Left lobe of liver (tissue), 2 donors: Measurements from ENCODE around the gene NHLRC3. TPM values are rescaled to one million over a fixed set of nuclear protein-coding genes. Genes with fewer than 3 reads are reported as not detected.
"Not testable (repeated sequence)": the region's sequence is repeated elsewhere in the genome, so short reads cannot be mapped to it uniquely, and the experiment has no call there.

ENCODE experiments used
- ATAC-seq: fragments of 200-7000 bp; cut with Tn5 transposase; one replicate; pipeline ENCODE4 v1.9.1; 2020; ENCODE audit warnings: mild to moderate bottlenecking, moderate library complexity
- DNase-seq: peaks from one replicate; pipeline ENCODE4 v3.0.0-alpha.2; 2020; ENCODE audit warnings: low spot score
- total RNA-seq: library from RNA; stranded (reverse); gene quantifications from one replicate; pipeline ENCODE4 v1.2.1, GENCODE V29; 2021
- donor health status: DM: no; HTN: no; CAD: no; lungs with moderate emphysema.
- donor health status: DM: no; HTN: yes; CAD: no.

The NHLRC3 gene
- total RNA-seq, 1 donor from 2014 or later, result 16.7 TPM

DNA sequence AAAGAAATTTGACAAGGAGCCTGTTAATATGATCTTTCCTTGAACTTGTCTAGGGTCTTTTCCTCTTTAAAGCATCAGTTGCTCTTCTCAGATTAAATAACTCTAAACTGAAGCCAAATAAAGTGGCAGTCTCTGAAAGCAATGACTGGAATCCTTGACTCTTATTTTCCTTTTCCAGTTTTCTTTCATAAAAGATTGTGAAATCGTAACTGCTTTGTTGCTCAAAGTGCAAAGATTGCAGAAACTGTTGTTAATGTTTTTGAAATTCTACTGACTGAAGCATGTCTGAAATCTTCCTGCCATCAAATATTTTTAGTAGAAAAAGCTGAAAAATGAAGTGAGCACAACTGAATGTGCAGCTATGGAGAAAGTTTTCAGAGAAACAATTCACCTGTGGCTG is 1.9 kb downstream of the NHLRC3 start:
- DNase-seq (no peak), ATAC-seq (no peak)

DNA sequence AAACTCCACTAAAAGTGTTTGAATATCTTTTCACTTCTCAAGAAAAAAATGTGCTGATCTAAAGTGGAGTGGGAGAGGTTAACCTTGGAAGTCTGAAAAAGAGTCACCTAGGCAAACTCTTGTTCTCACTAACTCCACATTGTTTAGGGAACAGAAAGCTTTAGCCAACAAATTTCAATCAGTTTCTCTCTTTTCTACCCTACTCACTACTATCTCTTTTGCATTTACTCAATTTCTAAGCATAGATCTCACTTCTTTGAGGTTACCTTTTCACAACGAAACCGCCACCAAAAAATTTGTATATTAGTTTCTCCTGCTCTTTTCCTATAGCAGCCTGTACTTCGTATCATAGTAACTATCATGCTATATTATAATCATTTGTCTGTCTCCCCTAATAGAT is 6.3 kb downstream of the NHLRC3 start:
- ATAC-seq, result no peak
- DNase-seq, result no peak

DNA sequence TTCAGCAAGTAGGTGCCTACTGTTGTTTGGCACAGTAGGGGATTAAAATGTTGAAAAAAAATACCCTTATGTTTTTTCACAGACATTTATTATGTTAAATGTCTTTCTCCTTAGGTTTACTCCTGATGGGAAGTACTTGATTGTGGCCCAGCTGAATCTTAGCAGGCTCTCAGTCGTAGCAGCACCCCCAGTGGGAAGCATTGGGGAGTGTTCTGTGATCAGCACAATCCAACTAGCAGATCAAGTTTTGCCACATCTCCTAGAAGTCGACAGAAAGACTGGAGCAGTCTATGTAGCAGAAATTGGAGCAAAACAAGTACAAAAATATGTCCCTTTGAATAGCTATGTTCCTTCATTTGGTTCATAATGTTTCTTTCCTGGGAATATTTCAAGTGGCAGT is 9.3 kb downstream of the NHLRC3 start:
- DNase-seq (no peak), ATAC-seq (no peak)

DNA sequence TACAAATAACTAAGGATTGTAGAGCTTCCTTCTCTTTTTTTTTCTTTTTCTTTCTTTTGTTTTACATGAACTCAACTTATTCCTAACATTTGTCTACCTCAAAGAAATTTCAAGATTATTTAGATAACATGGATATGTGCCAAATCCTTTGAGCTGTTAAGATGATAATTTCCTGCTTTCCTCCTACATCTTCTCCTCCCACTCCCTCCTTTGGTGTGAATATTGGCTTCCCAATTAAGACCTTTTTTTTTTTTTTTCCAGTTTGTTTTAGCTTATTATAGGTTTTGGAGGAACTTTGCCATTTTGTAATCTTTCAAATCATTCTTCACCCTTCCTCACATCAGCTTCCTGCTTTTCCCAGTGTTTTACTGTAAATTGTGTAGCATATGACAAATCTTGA is 10.6 kb downstream of the NHLRC3 start:
- DNase-seq (no peak), ATAC-seq (no peak)

DNA sequence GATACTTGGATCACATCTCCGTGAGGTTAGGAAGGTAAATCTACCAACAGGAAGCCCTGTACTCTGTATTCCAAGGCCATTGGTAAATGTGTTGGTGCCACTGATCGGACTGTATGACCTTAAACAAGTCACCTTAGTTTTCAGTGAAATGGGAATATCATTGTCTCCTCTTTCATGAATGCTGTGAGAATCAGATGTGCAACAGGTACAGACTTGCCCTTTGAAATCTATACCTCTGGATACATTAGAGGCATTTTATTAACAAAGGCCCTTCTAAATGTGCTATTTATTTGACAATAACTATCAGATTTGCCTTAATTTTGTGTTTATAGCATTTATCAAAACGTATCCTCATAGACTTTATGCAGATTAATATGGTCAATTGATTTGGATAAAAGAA is 11.0 kb downstream of the NHLRC3 start:
- ATAC-seq, result no peak

DNA sequence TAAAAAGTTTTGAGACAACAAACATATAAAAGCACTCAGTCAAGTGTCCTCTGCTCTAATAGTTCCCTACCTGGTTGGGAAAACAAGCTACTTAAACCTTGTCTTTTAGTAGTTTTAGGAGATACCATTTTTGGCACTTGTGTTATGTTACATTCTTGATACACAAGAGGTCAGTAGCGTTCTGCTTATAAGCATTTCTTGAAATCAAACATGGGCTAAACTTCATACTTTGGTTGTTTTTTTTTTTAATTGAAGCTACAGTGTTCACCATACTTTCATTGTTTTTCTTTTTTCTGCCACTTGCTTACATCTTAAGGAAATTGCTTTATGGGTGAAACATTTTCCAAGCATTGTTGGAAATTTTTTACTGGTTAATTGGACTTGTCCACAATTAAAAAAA is 12.9 kb downstream of the NHLRC3 start:
- DNase-seq (no peak), ATAC-seq (peak; percentile 29)

More for the DNA sequence above, 11.0 kb downstream of the NHLRC3 start:
- DNase-seq, result no peak

DNA sequence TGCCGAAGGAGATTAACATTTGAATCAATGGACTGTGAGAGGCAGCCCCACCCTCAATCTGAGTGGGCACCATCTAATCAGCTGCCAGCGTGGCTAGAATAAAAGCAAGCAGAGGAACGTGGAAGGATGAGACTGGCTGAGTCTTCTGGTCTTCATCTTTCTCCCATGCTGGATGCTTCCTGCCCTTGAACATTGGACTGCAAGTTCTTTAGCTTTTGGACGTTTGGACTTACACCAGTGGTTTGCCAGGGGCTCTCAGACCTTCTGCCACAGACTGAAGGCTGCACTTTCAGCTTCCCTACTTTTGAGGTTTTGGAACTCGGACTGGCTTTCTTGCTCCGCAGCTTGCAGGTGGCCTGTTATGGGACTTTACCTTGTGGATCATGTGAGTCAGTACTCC is 14.7 kb downstream of the NHLRC3 start:
- ATAC-seq (no peak), DNase-seq (no peak)

DNA sequence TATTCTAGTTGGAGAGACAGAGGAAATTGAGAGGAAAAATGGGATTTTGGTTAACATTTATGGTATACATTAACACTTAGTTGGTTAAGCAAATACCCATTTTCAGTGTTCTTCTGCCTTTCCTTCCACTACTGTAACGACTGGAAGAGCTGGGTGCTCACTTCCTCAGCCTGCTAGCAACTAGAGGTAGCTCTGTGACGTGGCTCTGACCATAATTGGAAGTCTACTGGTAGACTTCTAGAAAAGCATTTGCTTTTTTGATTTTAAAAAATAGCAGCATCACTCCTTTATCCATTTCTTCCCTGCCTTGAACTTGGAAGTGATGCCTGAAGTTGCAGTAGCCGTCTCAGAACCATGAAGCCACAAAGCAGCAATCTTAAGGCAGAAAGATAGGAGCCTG is 15.9 kb downstream of the NHLRC3 start:
- DNase-seq (no peak), ATAC-seq (no peak)

DNA sequence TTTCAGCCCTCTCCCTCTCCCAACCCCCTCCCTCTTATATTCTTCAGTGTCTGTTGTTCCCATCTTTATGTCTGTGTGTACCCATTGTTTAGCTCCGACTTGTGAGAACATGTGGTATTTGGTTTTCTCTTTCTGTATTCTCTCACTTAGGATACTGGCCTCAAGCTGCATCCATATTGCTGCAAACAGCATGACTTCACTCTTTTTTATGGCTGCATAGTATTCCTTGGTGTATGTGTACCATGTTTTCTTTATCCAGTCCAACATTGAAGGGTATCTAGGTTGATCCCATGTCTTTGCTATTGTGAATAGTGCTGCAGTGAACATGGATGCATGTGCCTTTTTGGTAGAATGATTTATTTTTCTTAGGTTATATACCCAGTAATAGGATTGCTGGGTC is 17.8 kb downstream of the NHLRC3 start:
- DNase-seq (no peak), ATAC-seq (no peak)

DNA sequence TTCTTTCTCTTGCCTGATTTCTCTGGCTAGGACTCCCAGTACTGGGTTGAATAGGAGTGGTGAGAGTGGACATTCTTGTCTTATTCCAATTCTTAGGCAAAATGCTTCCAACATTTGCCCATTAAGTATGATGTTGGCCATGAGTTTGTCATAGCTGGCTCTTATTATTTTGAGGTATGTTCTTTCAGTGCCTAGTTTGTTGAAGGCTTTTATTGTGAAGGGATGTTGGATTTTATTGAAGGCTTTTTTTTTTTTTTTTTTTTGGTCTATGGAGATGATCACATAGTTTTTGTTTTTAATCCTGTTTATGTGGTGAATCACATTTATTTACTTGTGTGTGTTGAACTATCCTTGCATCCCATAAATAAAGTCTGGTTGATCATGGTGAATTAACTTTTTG is 19.8 kb downstream of the NHLRC3 start:
- DNase-seq, result no peak
- no peak for ATAC-seq

DNA sequence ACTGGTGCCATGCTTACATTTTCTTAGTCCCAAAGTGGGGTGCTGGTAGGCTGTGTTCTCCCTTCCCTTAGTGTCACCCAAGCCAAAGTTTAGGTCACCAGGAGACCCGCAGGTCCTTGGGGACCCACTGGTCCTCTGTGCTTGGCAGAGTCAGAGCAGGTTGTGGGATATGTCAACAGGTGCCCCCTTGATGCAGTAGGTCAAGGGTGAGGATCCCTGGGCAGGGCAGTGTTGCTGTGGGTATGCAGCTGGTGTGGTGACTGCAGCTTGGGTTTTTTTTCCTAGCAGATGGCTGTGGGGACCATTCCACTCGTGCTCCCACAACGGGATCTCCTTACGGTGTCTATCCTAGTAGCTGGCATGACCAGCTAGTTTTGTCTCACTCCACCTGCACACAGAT is 23.7 kb downstream of the NHLRC3 start:
- no peak for ATAC-seq
- DNase-seq, result no peak

DNA sequence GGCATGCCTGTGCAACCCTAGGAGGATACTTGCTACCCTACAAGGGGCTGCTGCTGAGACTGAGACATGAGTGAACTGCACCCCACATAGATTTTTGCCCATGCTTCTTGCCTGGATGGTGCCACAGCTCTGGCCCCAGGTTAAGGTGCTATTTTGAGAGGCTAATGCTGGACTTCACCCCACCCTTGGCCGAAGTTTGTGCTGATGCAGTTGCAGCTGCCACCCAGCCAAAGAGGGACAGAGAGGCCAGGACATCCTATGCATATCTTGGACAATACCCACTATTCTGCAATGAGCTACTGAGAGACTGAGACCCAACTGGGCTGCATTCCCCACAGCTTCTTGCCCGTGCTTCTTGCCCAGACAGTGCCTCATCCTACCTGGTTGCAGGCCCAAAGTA is 34.6 kb downstream of the NHLRC3 start:
- DNase-seq (no peak), ATAC-seq (no peak)

DNA sequence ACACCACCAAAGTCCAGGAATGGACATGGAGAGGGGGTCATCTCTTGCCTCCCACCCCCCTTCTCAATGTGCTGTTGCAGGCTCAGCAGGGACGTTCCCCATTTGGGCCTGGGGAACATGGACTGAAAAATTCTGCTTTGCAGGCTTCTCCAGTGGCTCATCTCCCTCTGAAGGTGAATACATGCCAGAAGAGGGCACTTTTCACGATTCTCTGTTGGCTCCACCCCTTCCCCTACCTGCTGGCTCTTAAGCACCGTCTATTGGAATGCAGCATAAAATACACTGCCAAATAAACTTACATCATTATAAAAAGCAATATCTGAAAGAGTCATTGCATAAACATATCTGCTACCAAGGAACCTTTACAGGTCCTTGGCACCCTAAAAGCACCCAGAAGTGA is 35.7 kb downstream of the NHLRC3 start:
- DNase-seq, result no peak
- no peak for ATAC-seq

DNA sequence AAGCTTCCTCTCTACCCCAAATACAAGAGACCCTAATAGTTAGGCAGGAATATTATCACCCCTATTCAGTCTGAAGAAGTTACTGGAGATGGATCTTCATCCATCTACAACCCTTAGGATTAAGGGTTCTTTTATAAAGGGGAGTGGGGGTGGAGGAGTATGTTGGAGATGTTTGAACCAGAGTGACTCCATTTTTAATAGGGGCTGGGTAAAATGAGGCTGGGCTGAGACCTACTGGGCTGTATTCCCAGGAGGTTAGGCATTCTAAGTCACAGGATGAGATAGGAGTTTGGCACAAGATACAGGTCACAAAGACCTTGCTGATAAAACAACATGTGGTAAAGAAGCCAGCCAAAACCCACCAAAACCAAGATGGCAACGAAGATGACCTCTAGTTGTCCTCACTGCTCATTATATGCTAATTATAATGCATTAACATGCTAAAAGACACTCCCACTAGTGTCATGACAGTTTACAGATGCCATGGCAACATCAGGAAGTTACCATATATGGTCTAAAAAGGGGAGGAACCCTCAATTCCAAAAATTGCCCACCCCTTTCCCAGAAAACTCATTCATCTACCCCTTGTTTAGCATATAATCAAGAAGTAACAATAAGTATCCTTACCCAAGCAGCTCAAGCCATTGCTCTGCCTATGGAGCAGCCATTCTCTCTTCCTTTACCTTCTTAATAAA is 48.1 kb downstream of the NHLRC3 start:
- not testable (repeated sequence) for ATAC-seq

DNA sequence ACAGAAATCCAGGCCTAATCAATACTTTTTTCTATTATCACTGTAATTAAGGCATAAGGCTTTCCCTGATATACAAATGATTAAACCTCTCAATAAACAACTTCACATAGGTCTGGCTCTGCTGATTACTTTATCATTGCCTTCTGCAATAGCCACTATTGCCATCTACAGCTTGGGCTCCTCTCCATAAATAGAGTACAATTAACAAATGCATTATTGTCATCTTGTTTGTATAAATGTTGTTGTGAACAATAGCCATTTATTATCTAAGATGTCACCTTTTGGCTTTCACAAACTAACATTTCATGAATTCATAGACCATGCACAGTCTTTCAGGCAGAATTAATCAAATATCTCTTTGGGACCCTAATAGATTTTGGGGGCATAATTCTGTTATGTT is 53.3 kb downstream of the NHLRC3 start:
- ATAC-seq (no peak), DNase-seq (no peak)

More for the DNA sequence above, 48.1 kb downstream of the NHLRC3 start:
- not testable (repeated sequence) for DNase-seq

DNA sequence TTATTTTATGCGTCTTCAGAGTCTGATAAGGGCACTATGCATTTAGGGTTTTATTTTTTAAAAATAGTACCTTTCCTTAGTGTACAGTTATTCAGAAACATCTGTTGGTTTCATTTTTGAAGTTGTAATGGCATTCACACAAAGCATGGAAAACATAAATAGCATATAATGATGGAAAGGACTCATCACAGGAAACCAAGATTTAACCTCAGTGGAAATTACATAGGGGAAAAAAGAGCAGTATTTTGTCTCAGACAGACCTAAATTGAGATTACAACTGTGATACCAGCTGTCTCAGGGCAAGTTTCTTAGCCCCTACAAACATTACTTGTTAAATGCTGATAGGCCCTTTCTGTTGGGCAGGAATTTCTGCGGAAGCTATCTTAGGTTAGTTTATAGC is 57.2 kb downstream of the NHLRC3 start:
- ATAC-seq (no peak), DNase-seq (no peak)

DNA sequence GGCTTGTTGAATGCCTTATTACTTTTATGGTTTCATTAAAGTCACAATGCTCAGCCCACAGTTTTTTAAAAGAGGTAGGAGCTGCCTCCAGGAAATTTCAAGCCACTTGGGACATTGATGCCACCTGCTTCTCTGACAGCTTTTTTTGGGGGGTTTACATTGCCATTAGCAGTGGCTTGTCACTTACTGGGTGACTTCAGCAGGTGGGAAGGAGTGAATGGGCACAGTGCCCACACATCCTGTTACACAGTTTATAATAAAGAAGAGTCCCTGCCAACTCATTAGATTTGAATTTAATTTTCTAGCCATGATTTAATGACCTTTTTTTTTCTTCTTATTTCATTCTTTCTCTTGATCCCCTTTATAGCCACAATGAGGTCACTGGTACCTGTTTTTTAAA is 61.0 kb downstream of the NHLRC3 start:
- ATAC-seq (no peak), DNase-seq (no peak)

Other genes starting within 250 kb of the NHLRC3 start
- not detected for gene STOML3, start 47.6 kb upstream of the NHLRC3 start, total RNA-seq
- 7.3 TPM for gene PROSER1, start 367 bp upstream of the NHLRC3 start, total RNA-seq